HG03469 (cell line): ENCODE results near the gene SRC.

Source experiments
- ATAC-seq: cut with Tn5 transposase; IDR thresholded peaks from one replicate; pipeline ENCODE4 v1.9.1; 2021; ENCODE audit warnings: mild to moderate bottlenecking, moderate library complexity, moderate number of reproducible peaks; ENCODE audit not compliant: unreplicated experiment

Gene SRC

DNA sequence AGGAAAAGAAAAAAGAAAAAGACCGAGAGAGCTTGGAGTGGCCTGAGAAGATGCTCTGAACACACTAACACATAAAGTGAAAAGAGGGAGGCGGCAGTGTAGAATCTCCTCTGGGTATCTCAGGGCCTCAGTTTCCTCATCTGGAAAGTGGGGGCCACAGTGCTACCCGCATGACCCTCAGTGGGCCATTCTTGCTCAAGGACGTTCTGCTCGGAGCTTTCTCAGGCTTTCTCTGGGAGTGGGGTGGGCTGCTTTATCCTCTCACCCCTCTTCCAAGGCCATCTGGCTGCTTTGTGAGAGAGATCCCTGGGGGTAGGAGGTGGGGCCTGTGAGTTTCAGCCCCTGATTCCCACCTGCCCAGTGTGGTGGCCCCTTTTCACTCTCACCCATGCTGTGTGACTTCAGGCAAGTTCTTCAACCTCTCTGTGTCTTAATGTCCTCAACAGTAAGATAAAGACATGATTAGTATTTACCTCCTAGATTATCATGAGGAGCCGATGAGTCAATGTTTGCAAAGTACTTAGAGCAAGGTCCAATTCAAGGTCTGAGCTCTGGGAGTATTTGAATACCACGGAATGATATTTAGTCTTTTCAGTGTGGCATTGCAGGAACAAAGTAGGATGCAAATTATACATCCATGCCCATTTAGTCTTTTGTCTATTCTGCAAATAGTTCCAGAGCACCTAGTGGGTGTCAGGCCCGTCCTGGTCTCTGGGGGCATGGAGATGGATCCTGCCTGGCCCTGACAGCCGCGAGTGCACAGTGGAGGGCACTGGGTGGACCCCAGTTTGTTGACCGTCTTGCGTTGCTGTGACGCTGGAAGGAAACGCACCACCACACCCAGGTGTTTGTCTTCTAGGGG is 34.3 kb downstream of the SRC start:
- ATAC-seq: no peak

DNA sequence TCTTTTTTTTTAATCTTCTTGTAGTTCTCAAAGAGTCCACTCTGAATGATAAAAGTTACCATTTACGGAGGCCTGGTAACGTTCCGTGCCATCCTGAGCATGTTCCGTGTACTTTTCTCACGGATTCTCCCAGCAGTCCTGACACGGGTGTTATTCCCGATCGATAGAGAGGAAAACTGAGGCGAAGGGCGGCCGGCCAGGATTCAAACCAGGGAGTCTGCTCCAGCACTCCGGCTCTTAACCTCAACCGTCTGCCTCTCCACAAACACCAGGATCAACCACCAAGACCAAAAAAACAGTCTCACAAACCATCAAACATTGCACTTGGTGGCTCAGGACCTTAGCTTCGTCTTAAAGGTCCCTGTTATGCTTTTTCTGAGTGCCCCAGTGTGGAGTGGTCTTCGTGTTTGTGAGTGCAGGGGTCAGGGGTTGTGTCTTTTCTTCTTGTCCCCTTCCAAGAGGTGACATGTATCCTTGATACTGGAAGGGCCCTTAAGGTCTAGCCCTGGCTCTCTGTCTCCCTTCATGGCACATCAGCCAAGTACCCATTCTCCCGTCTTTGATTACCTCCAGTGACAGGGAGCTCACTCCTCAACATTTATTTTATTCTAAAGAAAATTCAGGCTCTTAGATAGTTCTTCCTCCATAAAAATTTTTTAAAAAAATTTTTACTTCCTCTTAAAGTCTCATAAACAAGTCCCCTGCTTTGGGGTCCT is 35.1 kb downstream of the SRC start:
- ATAC-seq: no peak

DNA sequence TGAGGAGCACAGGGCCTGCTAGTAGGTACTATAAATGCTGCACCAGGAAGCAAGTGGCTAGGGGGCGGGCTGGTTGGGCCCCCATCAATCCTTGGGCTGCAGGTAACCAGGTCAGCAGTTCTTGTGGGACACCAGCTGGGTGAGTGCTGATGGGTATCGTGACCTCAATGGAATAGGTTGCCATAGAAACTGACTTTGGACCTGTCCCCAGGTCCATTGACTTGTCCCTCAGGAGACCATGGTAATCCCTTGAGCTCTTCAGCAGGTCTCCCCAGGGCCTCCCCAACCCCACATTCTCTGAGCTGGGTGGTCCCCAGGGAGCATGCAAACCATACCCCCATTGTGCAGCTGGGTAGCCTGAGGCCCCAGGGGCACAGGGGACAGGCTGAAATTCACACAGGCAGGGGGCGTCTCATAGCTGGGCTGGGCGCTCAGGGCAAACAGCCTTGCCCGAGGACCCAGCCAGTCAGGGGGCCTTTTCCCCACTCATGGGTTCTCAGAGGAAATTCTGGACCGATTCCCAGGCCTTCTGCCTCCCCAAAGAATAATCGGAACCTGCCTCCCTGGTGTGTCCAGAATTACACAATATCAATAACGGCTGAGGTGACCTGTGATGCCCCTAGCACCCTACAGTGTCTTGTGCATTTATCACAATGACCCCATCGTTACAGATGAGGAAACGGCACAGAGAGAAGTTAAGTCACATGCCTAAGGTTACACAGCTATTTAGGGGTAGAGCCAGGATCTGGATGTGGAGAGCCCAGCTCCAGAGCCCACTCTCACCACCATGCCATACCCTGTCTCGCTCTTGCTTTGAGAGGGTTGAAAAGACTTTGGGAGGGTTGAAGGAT is 35.9 kb downstream of the SRC start:
- no peak for ATAC-seq

DNA sequence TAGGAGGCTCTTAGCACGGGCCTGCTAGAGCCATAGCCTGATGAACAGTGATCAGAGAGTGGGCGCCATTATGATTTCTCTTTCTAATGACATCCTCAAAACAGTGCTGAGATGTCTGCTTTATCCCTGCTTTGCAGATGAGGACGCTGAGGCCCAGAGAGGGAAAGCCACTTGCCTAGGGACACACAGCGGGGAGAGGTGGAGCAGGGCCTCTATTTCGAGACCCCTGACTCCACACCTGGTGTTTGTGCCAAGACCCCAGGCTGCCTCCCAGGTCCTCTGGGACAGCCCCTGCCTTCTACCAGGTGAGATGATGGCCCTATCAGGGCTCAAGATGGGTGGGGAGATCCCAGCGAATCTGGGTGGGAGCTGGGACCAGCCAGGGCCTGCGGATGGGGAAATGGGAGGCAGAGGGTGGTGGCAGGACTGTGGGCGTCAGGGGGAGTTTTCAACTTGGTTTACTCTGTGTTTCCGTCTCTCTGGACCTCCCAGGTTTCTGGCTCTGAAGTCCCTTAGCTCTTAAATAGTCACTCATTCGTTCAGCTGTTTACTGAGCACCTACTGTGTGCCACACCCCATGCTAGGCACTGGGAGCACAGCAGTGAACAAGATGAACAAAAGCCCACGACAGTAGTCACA is 36.7 kb downstream of the SRC start:
- no peak for ATAC-seq

DNA sequence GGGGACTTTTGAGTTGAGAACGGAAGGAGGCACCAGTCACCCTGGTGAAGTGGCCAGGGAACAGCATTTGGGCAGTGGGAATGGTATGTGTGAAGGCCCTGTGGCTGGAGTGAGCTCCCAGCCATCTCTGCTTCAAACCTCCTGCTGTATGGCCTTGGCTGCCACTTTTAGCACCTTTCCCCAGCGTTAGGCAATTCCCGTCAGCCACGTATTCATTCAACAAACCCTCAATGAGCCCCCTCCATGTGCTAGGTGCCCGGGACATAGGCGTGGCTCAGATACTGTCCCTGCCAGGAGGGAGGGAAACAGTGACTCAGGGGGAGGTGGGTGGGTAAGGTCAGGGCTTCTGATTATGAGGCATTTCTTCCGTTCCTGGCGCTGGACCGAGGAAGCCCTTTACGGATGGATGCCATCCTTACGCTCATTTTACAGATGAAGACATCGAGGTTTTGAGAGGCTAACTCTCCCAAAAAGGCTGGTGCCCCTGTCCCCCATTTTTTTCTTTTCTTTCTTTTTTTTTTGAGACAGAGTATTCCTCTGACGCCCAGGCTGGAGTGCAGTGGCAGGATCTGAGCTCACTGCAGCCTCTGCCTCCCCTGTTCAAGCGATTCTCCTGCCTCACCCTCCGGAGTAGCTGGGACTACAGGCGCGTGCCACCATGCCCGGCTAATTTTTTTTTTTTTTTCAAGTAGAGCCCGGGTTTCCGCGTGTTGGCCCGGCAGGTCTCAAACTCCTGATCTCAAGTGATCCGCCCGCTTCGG is 37.5 kb downstream of the SRC start:
- no peak for ATAC-seq

DNA sequence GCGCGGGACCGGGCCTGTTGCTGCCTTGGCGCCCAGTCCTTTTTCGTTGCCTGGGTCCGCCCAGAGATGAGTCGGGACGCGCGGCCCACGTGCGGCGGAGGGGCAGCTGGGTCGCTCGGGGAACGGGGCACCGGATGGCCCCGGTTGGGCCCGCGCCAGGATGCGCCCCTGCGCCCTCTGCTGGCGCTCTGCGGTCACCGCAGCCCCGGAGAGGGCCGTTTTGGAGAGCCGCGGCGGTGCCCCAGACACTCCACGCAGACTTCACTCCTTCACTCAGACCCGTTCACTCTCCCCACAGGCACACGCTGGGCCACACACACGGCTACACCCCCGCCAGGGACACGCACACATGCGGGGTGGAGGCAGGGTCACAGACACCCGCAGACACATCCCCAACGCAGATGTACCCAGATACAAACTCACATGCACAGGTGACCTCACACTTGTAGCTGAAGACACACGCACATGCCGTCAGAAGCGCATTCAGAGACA is 38.8 kb downstream of the SRC start:
- no peak for ATAC-seq

DNA sequence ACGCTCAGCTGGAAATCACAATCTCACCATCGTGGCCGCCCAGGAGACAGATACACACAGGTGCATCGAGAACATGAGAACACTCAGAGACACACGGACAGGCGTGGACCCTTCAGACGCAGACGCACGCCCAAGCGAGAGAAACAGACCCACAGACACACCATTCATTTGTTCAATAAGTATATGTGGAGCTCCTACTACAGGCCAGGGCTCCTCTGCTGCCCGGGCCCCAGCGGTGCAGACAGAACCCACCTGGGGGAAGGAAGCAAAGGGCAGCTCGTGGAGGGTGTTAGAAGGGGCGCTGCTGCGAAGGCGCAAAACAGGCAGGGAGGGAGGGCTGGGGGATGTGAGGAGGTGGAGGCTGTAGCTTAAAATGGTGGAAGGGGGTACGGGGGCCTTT is 39.2 kb downstream of the SRC start:
- ATAC-seq: no peak

DNA sequence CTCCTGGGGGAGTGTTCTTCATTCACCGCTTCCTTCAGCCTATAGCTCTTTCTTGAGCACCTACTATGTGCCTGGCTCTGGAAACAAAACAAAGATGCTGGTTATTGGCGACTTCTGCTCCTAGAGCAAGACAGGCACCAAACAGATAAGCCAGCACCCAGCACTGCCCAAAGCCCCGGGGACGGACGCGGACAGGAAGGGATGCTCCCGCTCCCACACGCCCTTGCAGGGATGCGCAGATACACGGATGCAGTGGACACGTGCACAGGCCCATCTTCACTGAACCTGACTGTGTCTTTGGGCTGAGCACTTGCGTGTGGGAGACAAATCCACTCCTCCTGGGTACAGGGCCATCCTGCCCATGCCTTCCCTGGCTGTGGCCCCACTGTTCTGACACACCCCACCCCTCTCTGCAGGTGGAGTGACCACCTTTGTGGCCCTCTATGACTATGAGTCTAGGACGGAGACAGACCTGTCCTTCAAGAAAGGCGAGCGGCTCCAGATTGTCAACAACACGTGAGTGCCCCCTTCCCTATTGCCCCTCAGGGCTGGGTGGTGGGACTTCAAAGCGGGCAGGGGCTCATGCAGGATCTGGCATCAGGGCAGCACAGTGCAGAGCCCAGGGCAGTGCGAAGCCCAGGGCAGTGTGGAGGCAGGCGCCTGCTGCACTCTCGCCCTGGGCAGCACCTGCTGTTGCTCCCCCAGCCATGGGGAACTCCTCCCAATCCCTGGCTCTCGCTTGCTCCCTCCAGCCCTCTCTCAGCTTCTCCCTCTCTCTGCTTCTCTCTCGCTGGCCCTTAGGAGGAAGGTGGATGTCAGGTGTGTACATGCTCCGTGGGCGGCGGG is 39.9 kb downstream of the SRC start:
- ATAC-seq: no peak

DNA sequence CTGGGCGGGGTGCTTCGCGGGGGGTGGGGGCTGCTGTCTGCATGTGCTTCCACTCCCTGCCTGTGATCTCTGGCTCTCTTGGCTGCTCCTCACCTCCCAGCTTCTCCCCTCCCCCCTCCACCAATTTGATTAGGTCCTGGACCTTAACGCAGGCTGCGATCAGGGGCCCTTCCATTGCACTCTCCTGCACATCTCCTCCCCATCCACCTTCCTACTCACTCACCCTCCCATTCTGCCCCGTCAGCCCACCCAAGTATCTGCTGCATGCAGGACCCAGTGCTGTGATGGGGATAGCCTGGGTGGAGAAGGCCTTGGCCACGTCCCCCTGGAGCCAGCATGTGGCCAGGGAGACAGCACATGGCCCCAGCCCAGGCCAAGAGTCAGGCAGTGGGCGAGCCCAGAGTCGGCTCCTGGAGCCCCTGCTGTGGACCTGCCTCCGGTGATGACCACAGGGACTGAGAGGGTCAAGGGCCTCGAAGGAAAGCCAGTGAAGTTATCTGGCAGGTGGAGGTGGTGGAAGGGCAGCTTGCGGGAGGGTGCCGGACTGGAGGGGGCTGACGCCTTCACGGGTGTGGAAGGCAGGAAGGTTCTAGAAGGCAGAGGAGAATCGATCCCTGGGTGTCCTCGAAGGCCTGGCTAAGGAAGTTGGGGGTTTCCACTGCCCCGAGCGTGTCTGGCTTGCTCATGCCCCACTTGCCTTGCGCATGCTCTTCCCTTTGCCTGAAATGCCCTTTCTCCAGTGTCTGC is 40.7 kb downstream of the SRC start:
- no peak for ATAC-seq

DNA sequence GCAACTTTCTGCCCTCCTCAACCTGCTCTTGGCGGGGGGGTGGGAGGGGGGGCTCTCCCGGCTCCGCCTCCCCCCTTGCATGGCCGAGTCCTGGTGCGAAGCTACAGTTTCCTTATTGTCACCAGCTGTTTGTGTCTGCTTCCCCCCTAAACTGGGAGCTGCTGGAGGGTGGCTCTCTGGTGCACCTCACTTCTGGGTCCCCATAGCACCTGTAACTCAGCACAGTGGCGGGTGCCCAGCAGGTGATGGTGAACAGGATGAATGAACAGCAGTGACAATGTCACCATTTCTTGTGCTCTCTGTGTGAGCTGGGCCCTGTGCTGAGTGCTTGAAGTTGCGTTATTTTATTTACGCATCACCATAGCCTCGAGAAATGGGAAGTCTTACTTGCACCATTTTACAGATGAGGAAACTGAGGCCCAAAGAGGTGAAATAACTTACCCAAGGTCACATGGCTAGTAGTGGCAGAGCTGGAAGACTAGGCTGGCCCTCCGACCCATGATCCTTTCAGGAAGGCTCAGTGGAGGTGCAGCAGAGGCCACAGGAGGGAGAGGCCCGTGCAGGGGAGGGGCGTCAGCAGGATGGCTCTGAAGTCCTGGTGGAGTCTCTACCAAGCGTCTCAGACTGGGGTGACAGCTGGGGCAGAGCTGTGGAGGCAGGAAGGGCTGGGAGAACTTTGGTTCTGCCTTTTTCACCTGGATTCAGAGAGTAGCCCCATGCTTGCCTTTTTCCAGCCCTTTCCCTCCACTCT is 41.8 kb downstream of the SRC start:
- ATAC-seq: no peak

DNA sequence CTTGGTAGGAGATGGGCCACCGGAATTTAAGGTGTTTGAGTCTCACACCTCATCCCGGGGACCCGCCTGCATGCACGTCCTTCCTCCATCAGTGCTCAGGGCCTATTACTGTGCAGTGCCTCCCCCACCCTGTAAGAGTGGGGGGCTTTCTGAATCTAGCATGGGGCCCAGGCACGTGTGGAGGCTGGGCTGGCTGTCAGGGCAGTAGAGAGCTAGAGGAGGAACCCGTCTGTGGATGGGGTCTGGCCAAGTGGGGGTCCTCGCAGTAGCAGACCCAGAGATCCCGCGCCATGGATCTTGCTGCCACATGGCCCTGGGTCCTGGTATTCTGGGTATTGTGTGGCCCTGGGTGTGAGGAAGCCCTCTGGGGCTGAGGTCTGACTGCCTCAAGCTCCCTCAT is 42.9 kb downstream of the SRC start:
- ATAC-seq: no peak

DNA sequence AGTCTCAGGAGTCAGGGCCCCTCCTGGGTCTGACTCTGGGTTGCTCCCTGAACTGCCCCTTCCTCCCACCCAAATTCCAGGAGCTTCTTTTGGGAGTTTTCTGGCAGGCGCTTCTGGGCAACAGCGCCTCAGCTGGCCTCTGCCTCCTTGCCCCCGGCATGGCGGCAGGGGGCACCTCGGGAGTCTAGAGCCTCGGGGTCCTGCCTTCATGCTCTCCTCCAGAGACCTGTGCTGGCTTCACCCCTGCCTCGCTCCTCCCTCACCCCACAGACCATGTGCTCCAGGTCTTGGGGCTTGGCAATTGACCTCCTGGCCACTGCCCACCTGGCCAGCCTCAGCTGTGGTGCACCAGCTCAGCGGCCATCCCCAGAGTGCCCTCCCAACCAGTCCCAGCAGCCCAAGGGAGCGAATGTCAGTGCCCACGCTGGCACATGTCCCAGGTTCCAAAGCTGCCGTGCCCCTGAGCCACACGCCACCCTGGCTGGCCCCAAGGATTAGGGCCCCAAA is 43.4 kb downstream of the SRC start:
- no peak for ATAC-seq

DNA sequence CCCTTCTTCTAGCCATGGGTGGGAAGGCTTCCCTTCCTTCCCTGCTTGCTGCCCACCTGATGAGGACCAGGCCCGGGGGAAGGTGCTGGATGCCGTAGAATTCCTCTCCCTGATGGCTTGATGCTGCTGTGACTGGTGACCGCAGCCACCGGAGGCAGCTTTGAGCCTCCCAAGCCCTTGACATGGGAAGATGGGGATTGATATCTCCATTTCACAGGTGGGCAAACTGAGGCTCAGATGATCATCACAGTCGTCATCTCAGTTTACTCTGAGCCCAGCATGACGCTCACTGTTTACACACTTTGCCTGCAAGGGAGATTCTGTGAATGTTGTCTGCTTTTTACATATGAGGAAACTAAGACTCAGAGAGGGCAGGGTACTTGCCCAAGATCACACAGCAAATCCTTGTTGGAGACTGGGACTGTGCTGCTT is 43.9 kb downstream of the SRC start:
- no peak for ATAC-seq

DNA sequence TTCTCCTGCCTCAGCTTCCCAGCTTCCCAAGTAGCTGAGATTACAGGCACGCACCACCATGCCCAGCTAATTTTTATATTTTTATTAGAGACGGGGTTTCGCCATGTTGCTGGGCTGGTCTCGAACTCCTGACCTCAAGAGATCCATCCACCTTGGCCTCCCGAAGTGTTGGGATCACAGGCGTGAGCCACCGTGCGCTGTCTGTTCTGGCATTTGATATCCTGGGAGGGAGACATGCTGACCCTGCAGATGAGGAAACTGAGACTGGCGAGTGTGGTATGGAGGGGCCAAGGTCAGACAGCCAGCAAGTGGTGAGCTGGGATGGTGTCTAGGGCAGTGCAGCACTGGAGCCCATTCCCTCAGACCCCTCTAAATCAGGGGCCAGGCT is 44.6 kb downstream of the SRC start:
- no peak for ATAC-seq

DNA sequence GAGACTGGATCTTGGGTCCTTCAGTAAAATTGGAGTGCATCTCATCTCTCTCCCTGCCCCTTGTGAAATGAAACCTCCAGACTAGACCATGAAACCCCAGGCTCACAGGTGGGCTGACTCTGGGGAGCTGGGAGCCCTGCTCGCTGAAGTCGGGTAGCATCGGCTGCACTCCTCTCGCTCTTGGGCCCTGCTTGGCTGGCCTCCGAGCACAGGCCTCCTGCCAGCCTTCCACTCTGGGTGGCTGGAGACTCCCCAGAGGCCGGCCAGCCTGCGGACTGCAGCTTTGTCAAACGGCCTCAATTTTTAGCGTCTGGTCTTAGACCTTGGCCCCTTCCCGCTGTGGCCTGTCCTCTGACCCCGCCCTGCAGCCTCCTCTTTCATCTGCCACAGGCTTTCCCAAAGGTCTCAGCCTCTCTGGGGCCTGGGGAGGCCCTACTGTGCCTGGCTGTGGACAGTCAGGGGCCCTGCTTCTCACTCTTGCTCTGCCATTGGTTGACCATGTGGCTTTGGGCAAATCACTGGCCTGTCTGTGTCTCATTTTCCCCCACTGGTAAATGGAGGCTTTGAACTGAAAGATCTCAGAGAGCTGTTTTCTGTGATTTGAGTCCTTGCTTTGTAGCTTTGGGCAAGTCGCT is 45.1 kb downstream of the SRC start:
- no peak for ATAC-seq

DNA sequence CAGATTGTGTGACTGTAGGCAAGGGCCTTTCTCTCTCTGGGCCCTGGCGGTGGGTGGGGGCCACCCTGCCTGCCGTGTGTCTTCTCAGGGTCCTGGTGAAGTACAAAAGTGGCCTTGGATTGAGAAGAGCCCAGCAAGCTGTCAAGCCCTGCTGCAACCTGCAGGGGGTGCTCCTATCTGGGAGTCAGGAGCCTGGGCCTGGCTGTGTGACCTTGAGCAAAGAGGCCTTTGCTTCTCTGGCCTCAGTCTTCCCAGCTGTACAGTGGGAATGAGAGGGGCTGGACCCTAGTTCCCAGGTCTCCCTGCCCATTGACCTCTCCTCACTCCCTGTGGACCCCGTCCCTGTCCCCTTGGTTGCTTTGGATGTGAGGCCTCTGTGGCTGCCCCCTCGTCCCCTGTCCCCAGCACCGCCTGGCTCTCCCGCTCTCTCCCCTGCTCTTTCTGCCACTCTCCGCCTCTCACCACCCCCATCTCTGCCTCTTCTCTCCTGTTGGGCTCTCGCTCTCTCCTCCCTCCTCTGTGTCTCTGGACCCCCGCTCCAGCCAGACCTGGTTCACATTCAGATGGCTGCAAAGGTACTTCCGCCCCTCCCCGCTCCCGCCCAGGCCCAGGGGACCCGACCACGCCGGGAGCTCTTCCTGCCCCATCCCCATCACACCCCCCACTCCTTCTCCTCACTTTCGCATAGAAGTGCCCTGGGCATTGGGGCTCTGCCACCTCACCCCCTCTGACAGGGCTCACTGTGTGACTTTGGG is 46.7 kb downstream of the SRC start:
- no peak for ATAC-seq
